Suprapubic skin (tissue), 3 donors: ENCODE results near the gene NECTIN3.

Experiments used
- CTCF ChIP-seq, 2 donors: fragments of 200-600 bp in 1 of 2; fragments of 450-650 bp in 1 of 2; sonication (generic) in 1 of 2; IDR thresholded peaks; one replicate each; pipeline ENCODE4 v1.5.1; 2016 to 2019; ENCODE audit warnings: antibody characterized with exemption in 2 of 2, mild to moderate bottlenecking in 1 of 2, moderate library complexity in 1 of 2
- POLR2A ChIP-seq, 2 donors: fragments of 450-650 bp; IDR thresholded peaks; one replicate each; pipeline ENCODE4 v1.6.1; 2017; ENCODE audit warnings: antibody characterized with exemption in 2 of 2, mild to moderate bottlenecking in 2 of 2, moderate library complexity in 2 of 2

DNA sequence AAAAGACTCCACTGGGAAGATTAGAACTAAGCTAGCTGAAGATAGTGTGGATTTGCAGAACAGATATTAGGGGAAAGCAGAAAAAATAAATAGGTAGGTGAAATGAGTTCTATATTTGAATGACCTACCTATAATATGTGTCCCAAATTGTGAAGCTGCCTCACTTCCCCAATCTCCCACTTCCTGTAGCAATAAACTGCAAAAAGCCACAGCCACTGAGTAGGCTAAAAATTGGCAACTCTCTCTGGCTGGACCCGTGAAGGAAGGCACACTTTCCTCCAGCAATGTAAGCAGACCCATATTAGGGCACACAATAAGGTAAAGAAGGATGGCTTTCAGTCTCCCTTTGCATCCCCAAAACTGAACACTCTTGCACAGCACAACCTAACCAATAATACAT, 43.7 kb upstream of the NECTIN3 start:
- no peak for TF ChIP-seq CTCF (IDR thresholded peaks at IDR 0.05)
- TF ChIP-seq POLR2A (IDR thresholded peaks at IDR 0.05) = no peak
